ENCODE data around the gene NKD1. TPM values are rescaled to one million over a fixed set of nuclear protein-coding genes. Genes with fewer than 3 reads are reported as not detected.

Gene NKD1
- total RNA-seq, 1 donor from 2014 or later: 43.2 TPM

DNA sequence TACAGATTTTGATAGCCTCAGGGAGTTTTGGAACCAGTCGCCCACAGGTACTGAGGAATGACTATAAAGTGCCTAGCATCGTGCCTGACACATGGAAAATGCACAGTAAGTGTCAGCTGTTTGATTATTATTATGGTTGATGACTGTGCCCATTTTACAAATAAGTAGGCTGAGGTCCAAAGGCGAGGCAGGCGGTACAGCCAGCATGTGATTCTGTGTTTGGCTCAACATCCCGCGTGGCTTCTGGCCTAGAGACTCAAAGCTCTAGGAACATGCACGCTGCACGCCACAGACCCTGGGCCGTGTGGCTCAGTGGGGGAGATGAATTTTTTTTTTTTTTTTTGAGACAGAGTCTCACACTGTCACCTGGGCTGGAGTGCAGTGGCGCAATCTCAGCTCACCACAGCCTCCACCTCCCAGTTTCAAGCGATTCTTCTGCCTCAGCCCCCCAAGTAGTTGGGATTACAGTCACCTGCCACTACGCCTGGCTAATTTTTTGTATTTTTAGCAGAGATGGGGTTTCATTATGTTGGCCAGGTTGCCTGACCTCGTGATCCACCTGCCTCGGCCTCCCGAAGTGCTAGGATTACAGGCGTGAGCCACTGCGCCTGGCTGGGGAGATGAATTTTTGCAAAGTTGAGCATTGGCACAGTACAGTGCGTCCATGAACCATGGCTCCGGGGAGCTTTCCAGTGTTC lies 57.7 kb downstream of the NKD1 start:
- Mint-ChIP-seq H3K36me3 (no peaks in the 10 kb centered on the region), H3K27ac (peak overlapping the region; percentile 42), H3K4me3 (no peak overlapping the region), H3K4me1 (ENCODE audit: unreplicated experiment) (peaks cover 45% of the 10 kb centered on the region), H3K27me3 (no peaks in the 10 kb centered on the region), H3K9me3 (no peaks in the 10 kb centered on the region)
- no peak for DNase-seq (ENCODE audit: extremely low spot score, unreplicated experiment)
- TF ChIP-seq, protein P1, sequence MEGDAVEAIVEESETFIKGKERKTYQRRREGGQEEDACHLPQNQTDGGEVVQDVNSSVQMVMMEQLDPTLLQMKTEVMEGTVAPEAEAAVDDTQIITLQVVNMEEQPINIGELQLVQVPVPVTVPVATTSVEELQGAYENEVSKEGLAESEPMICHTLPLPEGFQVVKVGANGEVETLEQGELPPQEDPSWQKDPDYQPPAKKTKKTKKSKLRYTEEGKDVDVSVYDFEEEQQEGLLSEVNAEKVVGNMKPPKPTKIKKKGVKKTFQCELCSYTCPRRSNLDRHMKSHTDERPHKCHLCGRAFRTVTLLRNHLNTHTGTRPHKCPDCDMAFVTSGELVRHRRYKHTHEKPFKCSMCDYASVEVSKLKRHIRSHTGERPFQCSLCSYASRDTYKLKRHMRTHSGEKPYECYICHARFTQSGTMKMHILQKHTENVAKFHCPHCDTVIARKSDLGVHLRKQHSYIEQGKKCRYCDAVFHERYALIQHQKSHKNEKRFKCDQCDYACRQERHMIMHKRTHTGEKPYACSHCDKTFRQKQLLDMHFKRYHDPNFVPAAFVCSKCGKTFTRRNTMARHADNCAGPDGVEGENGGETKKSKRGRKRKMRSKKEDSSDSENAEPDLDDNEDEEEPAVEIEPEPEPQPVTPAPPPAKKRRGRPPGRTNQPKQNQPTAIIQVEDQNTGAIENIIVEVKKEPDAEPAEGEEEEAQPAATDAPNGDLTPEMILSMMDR (conservative IDR thresholded peaks at IDR 0.05): no peak

DNA sequence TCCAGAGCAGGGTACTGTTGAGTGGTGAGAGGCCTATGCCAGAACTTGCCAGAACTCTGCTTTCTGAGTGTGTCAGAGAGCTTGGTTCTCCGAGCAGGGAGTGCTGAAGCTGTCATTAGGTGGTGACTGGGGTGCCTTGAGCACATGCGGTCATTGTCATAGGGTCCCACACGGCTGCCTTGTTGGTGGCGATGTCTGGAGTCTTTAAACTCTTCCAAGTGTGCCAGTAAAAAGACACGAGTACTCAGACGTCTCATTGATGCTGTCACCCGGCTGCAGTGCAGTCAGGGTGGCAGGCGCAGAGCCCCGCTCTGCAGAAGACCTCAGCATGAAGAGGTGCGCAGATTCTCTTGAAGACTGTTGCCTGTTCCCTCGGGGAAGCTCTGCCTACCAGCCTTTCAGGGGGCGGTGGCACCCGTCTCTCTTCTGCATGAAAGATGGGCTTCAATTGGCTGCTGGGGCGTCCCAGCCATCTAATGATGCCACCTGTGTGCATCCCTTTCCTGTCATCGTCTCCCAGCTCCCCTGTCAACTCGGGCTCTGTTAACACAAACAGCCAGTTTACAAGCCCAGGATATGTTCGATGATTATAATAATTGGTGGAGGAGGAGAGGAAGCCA lies 58.3 kb downstream of the NKD1 start:
- no peak for DNase-seq (ENCODE audit: extremely low spot score, unreplicated experiment)
- peaks cover 43% of the 10 kb centered on the region for H3K4me1 Mint-ChIP-seq (ENCODE audit: unreplicated experiment)
- H3K27ac Mint-ChIP-seq: peak overlapping the region; percentile 42
- H3K9me3 Mint-ChIP-seq: no peaks in the 10 kb centered on the region
- no peaks in the 10 kb centered on the region for H3K27me3 Mint-ChIP-seq
- peaks cover 2% of the 10 kb centered on the region for H3K36me3 Mint-ChIP-seq
- H3K4me3 Mint-ChIP-seq: no peak overlapping the region
- TF ChIP-seq, protein P1 (conservative IDR thresholded peaks at IDR 0.05): no peak

DNA sequence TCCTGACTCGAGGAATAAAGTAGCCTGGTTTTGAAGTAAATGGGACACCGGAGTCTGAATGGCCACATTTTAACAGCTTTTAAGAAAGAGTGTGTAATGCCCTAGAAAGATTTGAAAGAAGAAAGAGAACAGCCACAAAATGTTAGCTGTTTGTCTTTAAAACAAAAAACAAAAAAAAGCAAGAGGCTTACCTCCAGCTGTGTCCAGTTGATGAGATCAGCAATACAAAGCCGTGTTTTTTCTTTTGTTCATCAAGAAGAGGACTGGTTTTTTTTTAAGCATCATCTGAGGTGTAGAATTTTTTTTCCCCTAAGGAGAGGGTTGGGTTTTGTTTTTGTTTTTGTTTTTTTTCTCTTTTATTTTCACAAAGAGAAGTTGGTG lies 58.8 kb downstream of the NKD1 start:
- no peaks in the 10 kb centered on the region for H3K9me3 Mint-ChIP-seq
- no peak overlapping the region for H3K27ac Mint-ChIP-seq
- TF ChIP-seq, protein P1 (conservative IDR thresholded peaks at IDR 0.05): no peak
- no peaks in the 10 kb centered on the region for H3K27me3 Mint-ChIP-seq
- H3K36me3 Mint-ChIP-seq: peaks cover 4% of the 10 kb centered on the region
- no peak overlapping the region for H3K4me3 Mint-ChIP-seq
- H3K4me1 Mint-ChIP-seq (ENCODE audit: unreplicated experiment): peaks cover 39% of the 10 kb centered on the region
- no peak for DNase-seq (ENCODE audit: extremely low spot score, unreplicated experiment)

DNA sequence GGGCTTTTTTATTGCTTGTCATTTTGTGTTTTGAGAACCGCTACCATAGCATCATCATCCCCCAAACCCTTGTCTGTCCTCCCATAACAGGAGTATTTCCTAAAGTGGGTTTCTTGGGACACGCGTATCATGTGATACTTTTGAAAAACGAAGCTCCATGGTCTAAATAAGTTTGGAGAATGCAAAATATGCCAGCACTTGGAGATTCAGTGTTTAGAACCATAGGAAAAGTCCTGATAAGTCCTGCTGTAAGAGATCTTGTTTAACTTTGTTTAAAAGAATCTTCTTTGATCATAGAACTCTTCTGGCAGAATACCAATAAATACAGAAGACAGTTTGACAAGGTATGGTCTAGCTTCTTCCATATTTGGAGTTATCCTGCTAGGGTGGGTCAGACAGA lies 59.3 kb downstream of the NKD1 start:
- Mint-ChIP-seq H3K36me3 (peaks cover 4% of the 10 kb centered on the region), H3K27ac (no peak overlapping the region), H3K9me3 (no peaks in the 10 kb centered on the region), H3K4me3 (no peak overlapping the region), H3K27me3 (no peaks in the 10 kb centered on the region), H3K4me1 (ENCODE audit: unreplicated experiment) (peaks cover 39% of the 10 kb centered on the region)
- DNase-seq (ENCODE audit: extremely low spot score, unreplicated experiment): no peak
- TF ChIP-seq, protein P1 (conservative IDR thresholded peaks at IDR 0.05): no peak

DNA sequence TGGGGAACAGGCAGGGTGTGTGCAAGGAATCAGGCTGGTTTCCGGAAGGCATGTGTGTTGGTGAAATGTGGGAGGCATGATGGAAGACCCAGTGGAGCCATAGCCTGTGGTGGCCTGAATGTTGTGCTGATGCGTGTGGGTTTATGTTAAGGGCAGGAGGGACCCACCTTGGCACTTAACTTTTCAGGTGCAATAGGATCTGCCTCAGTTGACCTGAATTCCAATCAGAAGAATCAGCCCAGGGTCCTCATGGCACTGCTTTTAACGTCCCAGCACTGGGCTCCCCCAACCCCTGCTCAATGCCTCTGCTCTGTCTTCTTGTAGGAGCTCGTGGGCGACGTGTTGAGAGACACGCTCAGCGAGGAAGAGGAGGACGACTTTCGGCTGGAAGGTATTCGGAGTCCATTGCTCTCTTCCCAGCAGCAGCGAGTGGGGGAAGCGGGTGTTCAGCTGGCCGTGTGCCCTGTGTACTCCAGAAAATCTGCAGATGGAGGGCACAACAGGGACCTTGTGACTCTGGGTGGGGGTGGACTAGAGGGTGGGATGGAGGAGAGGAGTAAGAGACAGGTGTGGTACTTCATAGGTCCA lies 59.9 kb downstream of the NKD1 start:
- Mint-ChIP-seq H3K9me3 (no peaks in the 10 kb centered on the region), H3K27me3 (no peaks in the 10 kb centered on the region), H3K36me3 (peaks cover 4% of the 10 kb centered on the region), H3K4me3 (no peak overlapping the region), H3K4me1 (ENCODE audit: unreplicated experiment) (peaks cover 39% of the 10 kb centered on the region), H3K27ac (no peak overlapping the region)
- no peak for DNase-seq (ENCODE audit: extremely low spot score, unreplicated experiment)
- TF ChIP-seq, protein P1 (conservative IDR thresholded peaks at IDR 0.05): no peak

All from type B pancreatic cell (in vitro differentiated cells).